GM12875 (cell line): ENCODE data around the gene TEDC1.

Experiments used
- H3K4me3 ChIP-seq: one replicate; pipeline ENCODE4 v1.5.1; 2011; ENCODE audit warnings: low read depth, low read length, control low read depth
- CTCF ChIP-seq: IDR thresholded peaks from 2 replicates; pipeline ENCODE4 v1.5.1; 2011; ENCODE audit warnings: low read depth, mild to moderate bottlenecking, control low read depth, inconsistent platforms, low read length, moderate library complexity, borderline replicate concordance; ENCODE audit not compliant: insufficient read depth

The TEDC1 gene

GRCh38 chr14:105458571-105458970, 32.5 kb upstream of the TEDC1 start:
- TF ChIP-seq CTCF, result no peak
- no peak overlapping the region for H3K4me3 ChIP-seq

GRCh38 chr14:105460116-105460515, 30.9 kb upstream of the TEDC1 start:
- no peak for TF ChIP-seq CTCF
- H3K4me3 ChIP-seq, result no peak overlapping the region

- H3K4me3 ChIP-seq, result no peak overlapping the region
- TF ChIP-seq CTCF, result no peak
Observed at GRCh38 chr14:105460616-105461015, 30.4 kb upstream of the TEDC1 start.

- H3K4me3 ChIP-seq, result no peak overlapping the region
- TF ChIP-seq CTCF, result no peak
Observed at GRCh38 chr14:105461903-105462302, 29.1 kb upstream of the TEDC1 start.

- no peak for TF ChIP-seq CTCF
Observed at GRCh38 chr14:105464501-105464900, 26.5 kb upstream of the TEDC1 start.

GRCh38 chr14:105465209-105466031, 25.6 kb upstream of the TEDC1 start:
- no peak overlapping the region for H3K4me3 ChIP-seq
- no peak for TF ChIP-seq CTCF

More at GRCh38 chr14:105464501-105464900, 26.5 kb upstream of the TEDC1 start:
- no peak overlapping the region for H3K4me3 ChIP-seq
